OCI-LY7 (cell line): ENCODE data around the gene CMTM3.

Source experiments
- EZH2phosphoT487 ChIP-seq: fragments of 200-600 bp; sonication (generic); IDR thresholded peaks from 2 replicates; pipeline ENCODE4 v1.6.1; 2018; ENCODE audit warnings: low read depth, borderline replicate concordance, mild to moderate bottlenecking, mixed run types, antibody characterized with exemption, low read length, moderate library complexity, mixed read lengths
- TF ChIP-seq, protein P1 (sequence below): fragments of 200-600 bp; sonication (generic); conservative IDR thresholded peaks from 2 replicates; pipeline ENCODE4 v1.5.1; 2014; ENCODE audit warnings: mild to moderate bottlenecking, antibody characterized with exemption, low read length, moderate library complexity, mixed read lengths

DNA sequence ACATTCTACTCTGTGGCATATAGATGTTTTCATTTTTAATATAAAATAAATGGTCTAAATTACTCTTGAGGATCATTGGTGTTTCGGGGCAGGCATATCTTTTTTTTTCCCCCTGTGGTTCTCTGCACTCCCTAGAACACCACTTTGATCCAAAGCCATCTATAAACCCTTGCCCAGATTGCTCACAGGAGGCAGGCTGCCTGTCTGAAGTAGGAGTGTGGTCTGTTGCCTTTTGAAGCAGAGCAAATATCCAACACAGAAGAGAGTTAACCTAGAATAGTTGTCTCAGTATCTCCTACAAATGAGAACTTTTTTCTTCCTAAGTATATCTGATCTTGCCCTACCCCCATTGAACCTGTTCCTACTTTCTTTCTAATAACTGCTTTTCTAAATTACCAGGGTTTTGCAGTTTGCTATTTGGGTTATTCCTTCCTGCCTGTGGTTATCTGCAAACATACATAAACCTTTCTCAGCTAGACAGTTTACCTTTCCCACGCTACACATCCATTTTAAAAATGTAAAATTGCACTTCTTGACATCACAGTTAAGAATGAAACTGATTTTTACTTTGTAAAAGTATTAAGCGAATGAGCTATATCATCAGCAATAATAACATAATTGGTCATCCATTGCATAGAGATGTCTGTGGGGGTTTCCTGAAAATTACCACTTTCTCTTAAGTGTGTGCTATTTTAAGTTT lies 43.0 kb upstream of the CMTM3 start:
- TF ChIP-seq, protein P1, sequence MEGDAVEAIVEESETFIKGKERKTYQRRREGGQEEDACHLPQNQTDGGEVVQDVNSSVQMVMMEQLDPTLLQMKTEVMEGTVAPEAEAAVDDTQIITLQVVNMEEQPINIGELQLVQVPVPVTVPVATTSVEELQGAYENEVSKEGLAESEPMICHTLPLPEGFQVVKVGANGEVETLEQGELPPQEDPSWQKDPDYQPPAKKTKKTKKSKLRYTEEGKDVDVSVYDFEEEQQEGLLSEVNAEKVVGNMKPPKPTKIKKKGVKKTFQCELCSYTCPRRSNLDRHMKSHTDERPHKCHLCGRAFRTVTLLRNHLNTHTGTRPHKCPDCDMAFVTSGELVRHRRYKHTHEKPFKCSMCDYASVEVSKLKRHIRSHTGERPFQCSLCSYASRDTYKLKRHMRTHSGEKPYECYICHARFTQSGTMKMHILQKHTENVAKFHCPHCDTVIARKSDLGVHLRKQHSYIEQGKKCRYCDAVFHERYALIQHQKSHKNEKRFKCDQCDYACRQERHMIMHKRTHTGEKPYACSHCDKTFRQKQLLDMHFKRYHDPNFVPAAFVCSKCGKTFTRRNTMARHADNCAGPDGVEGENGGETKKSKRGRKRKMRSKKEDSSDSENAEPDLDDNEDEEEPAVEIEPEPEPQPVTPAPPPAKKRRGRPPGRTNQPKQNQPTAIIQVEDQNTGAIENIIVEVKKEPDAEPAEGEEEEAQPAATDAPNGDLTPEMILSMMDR = no peak
- TF ChIP-seq EZH2phosphoT487 = no peak
